Measurements from ENCODE around the gene SYT11.
"Not testable (repeated sequence)": the region's sequence is repeated elsewhere in the genome, so short reads cannot be mapped to it uniquely, and the experiment has no call there.

Gene SYT11

GRCh38 chr1:155859881-155860871 is 809 bp downstream of the SYT11 start:
- peak; percentile 88 for DNase-seq (ENCODE audit: low spot score)

GRCh38 chr1:155860970-155861510 is 1.7 kb downstream of the SYT11 start:
- DNase-seq (ENCODE audit: low spot score), result no peak

GRCh38 chr1:155861896-155862295 is 2.5 kb downstream of the SYT11 start:
- DNase-seq (ENCODE audit: low spot score), result no peak

DNA sequence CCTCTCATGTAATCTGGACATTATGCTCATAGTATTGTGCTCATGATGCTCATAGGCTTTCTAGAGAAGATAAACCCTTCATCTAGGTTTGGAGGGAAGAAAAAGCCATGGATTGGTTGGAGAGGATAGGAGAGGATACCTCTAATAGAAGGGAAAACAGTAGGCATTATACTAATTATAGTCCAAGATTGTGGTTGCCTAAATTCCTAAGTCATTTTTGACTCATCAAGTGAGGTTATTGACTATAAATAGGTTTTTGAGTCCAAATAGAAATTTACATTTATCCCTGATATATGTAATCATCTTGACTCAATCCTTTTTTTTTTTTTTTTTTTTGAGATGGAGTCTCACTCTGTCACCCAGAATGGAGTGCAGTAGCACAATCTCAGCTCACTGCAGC is 5.0 kb downstream of the SYT11 start:
- DNase-seq (ENCODE audit: low spot score), result no peak

- no peak for DNase-seq (ENCODE audit: low spot score)
These were observed 8.4 kb downstream of the SYT11 start for GRCh38 chr1:155867766-155868165.

GRCh38 chr1:155871390-155871789 is 12.0 kb downstream of the SYT11 start:
- no peak for DNase-seq (ENCODE audit: low spot score)

- no peak for DNase-seq (ENCODE audit: low spot score)
These were observed 13.2 kb downstream of the SYT11 start for GRCh38 chr1:155872527-155872926.

- DNase-seq (ENCODE audit: low spot score), result no peak
These were observed 14.5 kb downstream of the SYT11 start for GRCh38 chr1:155873860-155874259.

- DNase-seq (ENCODE audit: low spot score), result no peak
These were observed 18.6 kb downstream of the SYT11 start for GRCh38 chr1:155877945-155878344.

- DNase-seq (ENCODE audit: low spot score), result no peak
These were observed 20.9 kb downstream of the SYT11 start for GRCh38 chr1:155880251-155880650.

DNA sequence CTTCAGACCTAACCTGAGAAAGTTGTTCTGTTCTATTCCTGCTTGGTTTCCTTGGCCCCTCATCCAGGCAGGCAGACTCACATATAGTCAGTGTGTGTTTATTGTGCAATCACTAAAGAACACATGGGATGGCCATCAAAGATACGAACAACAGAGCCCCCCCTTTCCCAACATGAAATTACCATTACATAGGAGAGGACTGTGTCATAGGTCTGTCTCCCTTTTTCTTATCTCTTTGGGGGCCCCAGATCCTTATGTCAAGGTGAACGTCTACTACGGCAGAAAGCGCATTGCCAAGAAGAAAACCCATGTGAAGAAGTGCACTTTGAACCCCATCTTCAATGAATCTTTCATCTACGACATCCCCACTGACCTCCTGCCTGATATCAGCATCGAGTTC is 21.6 kb downstream of the SYT11 start:
- no peak for DNase-seq (ENCODE audit: low spot score)

DNA sequence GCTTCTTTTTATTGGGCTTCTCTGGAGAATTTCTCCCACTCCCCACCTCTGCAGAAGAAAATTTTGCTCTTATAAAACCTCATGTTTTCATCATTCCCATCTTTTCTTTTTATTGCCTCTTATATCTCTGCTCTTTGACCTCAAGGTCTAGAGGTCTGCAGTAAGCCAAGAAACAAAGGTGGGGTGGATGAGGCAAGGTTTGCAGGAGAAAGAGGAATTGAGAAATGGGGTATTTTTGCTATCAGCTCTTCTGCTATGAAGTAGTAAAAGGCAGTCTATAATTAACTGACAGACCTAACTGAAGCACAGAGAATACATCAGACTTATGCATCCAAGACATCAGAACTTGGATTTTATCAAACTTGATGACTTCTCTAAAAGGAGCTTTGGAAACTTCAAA is 22.9 kb downstream of the SYT11 start:
- DNase-seq (ENCODE audit: low spot score), result no peak

DNA sequence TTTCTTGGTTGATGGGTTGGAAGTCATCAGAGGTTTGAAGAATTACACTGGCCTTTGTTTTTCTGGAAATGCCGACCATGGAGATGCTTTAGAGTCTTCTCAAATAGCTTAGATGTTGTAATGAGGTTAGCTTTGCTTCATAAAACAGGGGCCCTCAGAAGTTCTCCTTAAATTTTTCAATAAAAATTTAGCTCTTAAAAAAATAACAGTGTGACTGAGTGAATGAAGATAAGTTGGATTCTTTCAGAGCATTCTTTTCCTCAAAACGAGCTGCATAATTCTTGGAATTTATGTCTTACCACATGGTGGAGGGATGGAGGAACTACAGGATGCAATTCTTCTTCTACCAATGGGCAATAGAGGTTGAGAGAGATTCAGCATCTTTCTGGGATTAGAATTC is 23.4 kb downstream of the SYT11 start:
- DNase-seq (ENCODE audit: low spot score), result no peak

DNA sequence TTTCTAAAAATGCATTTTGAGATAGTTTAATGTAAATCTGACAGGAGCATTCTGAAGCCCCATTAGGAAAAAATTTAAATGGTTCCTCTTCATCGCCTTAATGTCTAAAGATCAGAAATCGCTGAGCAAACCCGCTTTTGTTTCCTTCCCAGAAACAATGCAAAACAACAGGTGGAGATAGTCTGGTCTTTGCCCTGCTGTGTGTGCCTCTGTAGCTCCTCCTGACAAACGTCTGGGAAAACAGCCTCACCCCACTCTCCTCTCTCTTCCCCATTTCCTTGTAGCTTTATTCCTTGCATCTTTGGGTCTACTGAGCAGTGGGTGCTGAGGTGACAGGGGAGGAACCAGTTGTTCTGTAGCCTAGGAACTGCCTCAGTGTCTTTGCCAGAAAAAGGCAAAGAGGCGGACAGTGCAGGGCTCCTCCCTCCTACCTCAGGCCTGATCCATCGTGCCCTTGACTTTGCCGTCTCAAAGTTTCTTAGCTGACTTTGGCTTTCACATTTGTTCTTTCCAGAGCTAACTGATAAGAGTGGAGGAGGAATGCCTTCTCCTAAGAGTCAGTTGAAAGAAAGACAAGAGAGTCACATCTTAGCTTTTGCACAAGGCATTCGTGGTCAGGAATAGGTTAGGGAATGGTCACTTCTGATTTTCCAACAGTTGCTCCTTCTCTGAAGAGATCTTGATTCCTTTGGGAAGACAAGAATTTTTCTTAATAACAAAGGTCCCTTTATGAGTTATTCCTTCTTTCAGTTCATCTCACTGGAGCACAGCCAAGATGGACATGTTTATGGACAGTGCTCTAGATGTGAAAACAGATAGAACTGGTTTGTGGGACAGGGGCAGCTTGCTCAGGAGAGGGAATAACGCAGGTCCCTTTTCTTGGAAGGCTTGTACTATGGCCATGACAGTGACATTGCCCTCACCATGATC is 24.9 kb downstream of the SYT11 start:
- no peak for DNase-seq (ENCODE audit: low spot score)

DNA sequence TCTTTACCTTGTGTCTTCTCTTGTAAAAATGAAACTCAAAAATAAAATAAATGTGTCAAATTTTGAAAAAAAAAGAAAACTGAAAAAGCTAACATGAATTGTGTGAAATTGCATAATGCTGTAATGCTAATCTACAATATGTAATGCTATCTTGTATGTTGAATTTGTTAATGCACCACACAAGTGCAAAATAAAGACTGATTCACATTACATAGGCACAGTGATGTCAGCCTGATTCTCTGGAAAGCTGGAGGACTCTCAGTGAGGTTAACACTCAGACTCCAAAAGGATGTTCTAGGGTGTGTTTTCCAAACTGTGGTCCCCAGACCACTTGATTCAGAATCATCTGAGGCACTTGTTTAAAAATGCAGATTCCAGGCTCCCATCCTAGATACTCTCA is 25.6 kb downstream of the SYT11 start:
- no peak for DNase-seq (ENCODE audit: low spot score)

DNA sequence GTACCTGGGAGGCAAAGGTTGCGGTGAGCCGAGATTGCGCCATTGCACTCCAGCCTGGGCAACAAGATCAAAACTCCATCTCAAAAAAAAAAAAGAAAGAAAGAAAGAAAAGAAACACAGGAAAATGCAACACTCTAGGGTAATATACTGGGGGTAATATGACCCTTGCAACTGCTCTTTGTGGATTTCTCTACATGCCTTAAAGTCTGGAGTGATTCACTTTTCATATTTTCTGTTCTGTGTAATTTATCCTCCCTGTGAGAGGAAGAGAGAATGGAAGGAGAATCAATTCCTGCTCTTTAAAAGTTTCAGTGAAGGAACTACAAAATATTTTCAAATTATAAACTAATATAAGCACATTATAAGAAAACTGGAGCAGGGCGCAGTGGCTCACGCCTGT is 29.1 kb downstream of the SYT11 start:
- DNase-seq (ENCODE audit: low spot score), result no peak

DNA sequence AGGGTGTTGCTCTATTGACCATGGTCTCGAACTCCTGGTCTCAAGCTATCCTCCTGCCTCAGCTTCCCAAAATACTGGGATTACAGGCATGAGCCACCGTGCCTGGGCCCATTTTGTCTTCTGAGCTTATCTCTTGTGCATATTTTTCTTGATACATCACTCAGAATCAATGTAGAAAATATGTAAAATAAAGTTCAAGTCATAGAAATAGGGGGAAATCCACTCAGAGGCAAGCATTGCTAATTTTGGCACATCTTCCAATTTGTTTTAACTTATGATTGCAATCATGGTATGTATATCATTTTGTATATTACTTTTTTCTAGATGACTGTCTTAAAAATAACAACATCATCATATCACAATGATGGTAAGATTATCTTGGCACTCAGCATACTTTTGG is 30.2 kb downstream of the SYT11 start:
- no peak for DNase-seq (ENCODE audit: low spot score)

- DNase-seq (ENCODE audit: low spot score), result no peak
These were observed 30.9 kb downstream of the SYT11 start for GRCh38 chr1:155890251-155890650.

DNA sequence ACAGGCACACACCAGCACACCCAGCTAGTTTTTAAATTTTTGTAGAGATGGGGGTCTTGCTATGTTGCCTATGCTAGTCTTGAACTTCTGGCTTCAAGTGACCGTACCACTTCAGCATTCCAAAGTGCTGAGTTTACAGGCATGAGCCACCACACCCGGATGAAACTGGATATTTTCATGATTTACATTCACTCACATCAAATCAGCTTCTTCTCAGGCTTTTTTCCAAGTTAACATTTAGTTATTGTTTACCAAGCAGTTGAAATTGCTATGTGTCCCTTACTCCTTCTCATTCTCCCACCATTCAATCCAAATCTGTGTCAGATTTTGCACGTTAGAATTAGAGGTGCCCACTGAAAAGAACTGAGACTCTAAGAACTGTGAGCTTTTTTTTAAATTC is 33.4 kb downstream of the SYT11 start:
- no peak for DNase-seq (ENCODE audit: low spot score)

DNA sequence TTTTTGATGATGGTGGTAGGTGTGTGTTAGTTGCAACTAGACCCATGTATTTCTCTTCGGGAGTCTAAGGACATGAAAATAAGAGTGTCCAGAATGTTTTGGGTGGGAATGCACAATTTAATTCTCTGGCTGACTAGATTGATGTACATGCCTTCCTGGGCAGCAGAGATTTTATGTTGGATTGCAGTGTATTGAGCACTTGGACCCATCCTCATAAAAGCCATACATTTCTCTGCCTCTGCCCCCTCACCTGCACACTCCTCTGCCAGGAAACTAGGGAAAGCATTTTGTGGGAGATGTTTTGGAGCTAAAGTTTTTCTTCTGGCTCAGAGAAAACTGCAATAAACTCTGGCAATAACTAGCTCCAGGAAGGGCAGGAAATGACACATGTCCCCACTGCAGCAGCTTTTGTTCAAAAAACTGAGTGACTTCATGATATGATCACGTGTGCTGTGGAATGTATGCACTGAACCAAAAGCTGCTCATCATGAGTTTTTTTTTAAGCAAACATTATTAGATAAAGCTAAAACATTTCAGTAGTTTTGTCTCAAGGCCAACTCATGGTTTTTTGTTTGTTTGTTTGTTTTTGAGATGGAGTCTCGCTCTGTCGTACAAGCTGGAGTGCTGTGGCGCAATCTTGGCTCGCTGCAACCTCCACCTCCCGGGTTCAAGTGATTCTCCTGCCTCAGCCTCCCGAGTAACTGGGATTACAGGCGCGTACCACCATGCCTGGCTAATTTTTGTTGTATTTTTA is 34.2 kb downstream of the SYT11 start:
- DNase-seq (ENCODE audit: low spot score), result no peak

DNA sequence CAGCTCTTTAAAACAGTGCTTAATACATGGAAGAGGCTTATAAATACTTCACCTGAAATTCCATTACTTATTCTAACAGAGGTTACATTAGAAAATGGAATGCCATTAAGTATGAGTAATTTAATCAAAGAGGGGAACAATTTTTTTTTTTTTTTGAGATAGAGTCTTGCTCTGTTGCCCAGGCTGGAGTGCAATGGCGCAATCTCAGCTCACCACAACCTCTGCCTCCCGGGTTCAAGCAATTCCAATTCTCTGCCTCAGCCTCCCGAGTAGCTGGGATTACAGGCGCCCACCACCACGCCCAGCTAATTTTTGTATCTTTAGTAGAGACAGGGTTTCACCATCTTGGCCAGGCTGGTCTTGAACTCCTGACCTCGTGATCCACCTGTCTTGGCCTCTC is 36.2 kb downstream of the SYT11 start:
- DNase-seq (ENCODE audit: low spot score), result not testable (repeated sequence)

Data from SK-N-DZ (cell line).